Fibroblast of mammary gland (primary cell): ENCODE measurements around the gene PYDC2.

Experiments used
- DNase-seq: peaks from one replicate; pipeline ENCODE4 v3.0.0-alpha.2; 2010; ENCODE audit warnings: low read depth
- H3K4me3 ChIP-seq: 2 replicates; pipeline ENCODE4 v1.5.1; 2011; ENCODE audit warnings: low read depth, mild to moderate bottlenecking, low read length, moderate library complexity; ENCODE audit not compliant: control insufficient read depth
- CTCF ChIP-seq: conservative IDR thresholded peaks from 2 replicates; pipeline ENCODE4 v1.5.1; 2011; ENCODE audit warnings: low read depth, low read length, inconsistent platforms; ENCODE audit not compliant: control insufficient read depth, insufficient read depth

Gene PYDC2

GRCh38 chr3:191509078-191509477, 48.1 kb downstream of the PYDC2 start:
- TF ChIP-seq CTCF: no peak
- DNase-seq: no peak
- H3K4me3 ChIP-seq: no peak overlapping the region
